ENCODE results near the gene HYLS1.

The HYLS1 gene

DNA sequence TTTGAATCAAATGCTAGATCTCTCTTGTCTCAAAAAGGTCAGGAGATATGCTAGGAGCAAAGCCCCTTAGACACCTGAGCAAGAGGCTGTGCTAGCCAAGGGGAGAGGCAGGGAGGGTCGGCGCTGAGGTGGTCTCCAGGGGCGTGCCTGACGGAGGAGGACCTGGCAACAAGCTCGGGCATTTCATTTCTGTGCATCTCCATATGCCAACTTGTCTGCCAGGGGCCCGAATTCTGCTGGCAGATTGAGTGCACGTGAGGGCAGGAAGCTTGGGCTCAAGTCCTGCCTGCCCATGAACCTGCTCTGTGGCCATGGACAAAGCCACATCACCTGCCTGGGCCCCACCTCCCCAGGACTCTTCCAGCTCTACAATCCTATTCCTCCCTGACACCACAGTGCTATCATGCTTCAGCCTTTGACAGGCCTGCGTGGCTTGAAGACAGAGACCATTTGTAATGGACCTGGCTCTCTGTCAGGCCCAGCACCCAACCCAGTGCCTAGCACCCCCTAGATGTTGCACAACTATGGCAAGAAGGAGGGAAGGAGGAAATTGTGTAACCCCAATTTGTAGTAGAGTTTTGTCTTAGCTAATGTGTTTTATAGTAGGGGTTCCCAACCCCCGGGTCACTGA is 42.1 kb downstream of the HYLS1 start:
- Histone ChIP-seq H3K27me3 (replicated peaks; ENCODE audit: control insufficient read depth, insufficient read depth, low read length) (no peaks in the 10 kb centered on the region; the same call in none of the 2 replicates), H3K4me3 (replicated peaks; ENCODE audit: low read depth, low read length) (no peak overlapping the region), H3K36me3 (ENCODE audit: control insufficient read depth, insufficient read depth, low read length) (no peaks in the 10 kb centered on the region)
- TF ChIP-seq, protein P1, sequence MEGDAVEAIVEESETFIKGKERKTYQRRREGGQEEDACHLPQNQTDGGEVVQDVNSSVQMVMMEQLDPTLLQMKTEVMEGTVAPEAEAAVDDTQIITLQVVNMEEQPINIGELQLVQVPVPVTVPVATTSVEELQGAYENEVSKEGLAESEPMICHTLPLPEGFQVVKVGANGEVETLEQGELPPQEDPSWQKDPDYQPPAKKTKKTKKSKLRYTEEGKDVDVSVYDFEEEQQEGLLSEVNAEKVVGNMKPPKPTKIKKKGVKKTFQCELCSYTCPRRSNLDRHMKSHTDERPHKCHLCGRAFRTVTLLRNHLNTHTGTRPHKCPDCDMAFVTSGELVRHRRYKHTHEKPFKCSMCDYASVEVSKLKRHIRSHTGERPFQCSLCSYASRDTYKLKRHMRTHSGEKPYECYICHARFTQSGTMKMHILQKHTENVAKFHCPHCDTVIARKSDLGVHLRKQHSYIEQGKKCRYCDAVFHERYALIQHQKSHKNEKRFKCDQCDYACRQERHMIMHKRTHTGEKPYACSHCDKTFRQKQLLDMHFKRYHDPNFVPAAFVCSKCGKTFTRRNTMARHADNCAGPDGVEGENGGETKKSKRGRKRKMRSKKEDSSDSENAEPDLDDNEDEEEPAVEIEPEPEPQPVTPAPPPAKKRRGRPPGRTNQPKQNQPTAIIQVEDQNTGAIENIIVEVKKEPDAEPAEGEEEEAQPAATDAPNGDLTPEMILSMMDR (IDR thresholded peaks at IDR 0.05; ENCODE audit: insufficient read depth, low read length, poor library complexity, severe bottlenecking), result no peak
- no peak for DNase-seq (ENCODE audit: extremely low read depth, insufficient read length)

DNA sequence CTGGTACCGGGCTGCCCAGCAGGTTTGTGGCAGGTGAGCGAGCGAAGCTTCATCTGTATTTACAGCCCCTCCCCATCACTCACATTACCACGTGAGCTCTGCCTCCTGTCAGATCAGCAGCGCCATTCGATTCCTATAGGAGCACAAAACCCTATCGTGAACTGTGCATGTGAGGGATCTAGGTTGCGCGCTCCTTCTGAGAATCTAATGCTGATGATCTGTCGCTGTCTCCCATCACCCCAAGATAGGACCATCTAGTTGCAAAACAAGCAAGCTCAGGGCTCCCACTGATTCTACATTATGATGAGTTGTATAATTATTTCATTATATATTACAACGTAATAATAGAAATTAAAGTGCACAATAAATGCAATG is 42.6 kb downstream of the HYLS1 start:
- H3K27me3 ChIP-seq (replicated peaks; ENCODE audit: control insufficient read depth, insufficient read depth, low read length), result no peaks in the 10 kb centered on the region; the same call in none of the 2 replicates
- DNase-seq (ENCODE audit: extremely low read depth, insufficient read length), result no peak

DNA sequence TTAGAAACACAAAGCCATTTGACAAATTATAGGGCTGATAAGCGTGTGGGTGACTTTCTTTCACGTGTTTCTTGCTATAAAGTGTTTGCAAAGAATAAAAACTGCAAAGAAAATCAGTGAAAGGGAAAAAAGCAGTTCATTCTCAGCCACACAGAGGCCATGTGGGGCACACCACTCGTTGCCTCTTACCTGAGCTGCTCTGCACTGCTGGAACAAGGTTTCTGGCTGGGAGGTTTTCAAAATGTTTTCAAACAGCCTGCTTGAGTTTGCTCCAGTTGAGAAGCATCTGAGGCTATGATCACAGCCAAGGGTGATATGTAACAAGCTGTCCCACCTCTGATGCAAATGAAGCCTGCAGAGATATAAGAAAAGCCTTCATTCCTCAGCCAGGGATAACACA is 43.6 kb downstream of the HYLS1 start:
- Histone ChIP-seq H3K27me3 (replicated peaks; ENCODE audit: control insufficient read depth, insufficient read depth, low read length) (no peaks in the 10 kb centered on the region; the same call in none of the 2 replicates), H3K4me3 (replicated peaks; ENCODE audit: low read depth, low read length) (no peak overlapping the region), H3K36me3 (ENCODE audit: control insufficient read depth, insufficient read depth, low read length) (no peaks in the 10 kb centered on the region)
- TF ChIP-seq, protein P1 (IDR thresholded peaks at IDR 0.05; ENCODE audit: insufficient read depth, low read length, poor library complexity, severe bottlenecking), result no peak
- DNase-seq (ENCODE audit: extremely low read depth, insufficient read length), result no peak

More for the DNA sequence above, 42.6 kb downstream of the HYLS1 start:
- TF ChIP-seq, protein P1 (IDR thresholded peaks at IDR 0.05; ENCODE audit: insufficient read depth, low read length, poor library complexity, severe bottlenecking), result no peak
- Histone ChIP-seq H3K4me3 (replicated peaks; ENCODE audit: low read depth, low read length) (no peak overlapping the region), H3K36me3 (ENCODE audit: control insufficient read depth, insufficient read depth, low read length) (no peaks in the 10 kb centered on the region)

DNA sequence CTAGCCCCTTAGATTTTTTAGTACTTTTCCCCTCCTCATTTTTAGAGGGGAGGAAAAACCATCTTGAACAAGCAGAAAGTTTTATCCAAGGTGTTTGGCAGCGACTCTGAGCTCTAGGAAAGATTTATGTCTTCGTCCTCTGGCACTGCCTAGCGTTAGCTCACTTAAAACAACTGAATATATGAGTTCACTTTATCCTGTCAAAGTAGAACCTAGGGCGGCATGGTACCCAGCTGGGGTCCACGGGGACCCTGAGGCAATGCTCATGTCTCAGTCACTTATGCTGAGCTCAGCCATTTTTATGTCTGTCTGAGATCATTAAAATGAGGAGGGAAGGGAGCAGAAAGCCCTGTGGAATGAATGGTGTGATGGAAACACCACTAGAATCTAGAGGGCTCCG is 44.2 kb downstream of the HYLS1 start:
- H3K4me3 ChIP-seq (replicated peaks; ENCODE audit: low read depth, low read length), result no peak overlapping the region
- H3K36me3 ChIP-seq (ENCODE audit: control insufficient read depth, insufficient read depth, low read length), result no peaks in the 10 kb centered on the region
- TF ChIP-seq, protein P1 (IDR thresholded peaks at IDR 0.05; ENCODE audit: insufficient read depth, low read length, poor library complexity, severe bottlenecking), result no peak
- no peak for DNase-seq (ENCODE audit: extremely low read depth, insufficient read length)
- no peaks in the 10 kb centered on the region; the same call in none of the 2 replicates for H3K27me3 ChIP-seq (replicated peaks; ENCODE audit: control insufficient read depth, insufficient read depth, low read length)

DNA sequence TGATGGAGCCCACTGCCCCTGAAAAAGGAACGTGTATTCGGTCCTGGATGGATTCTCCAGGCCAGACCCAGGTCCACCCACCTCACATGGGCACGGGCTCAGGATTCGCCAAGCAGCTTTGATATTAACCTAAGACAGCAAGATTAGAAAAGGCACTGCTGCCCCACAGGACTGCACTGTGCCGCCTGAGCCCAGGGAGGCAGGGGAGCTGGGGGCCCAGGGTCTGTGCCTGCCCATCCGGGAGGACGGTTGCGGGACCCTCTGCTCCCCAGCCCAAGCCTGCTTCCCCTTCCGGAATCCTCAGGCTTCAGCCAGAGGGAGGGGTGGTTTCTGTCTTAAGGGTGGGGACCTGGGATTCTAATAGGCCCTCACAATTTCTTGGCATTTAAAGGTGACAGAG is 44.8 kb downstream of the HYLS1 start:
- Histone ChIP-seq H3K4me3 (replicated peaks; ENCODE audit: low read depth, low read length) (no peak overlapping the region), H3K36me3 (ENCODE audit: control insufficient read depth, insufficient read depth, low read length) (no peaks in the 10 kb centered on the region), H3K27me3 (replicated peaks; ENCODE audit: control insufficient read depth, insufficient read depth, low read length) (no peaks in the 10 kb centered on the region; the same call in none of the 2 replicates)
- DNase-seq (ENCODE audit: extremely low read depth, insufficient read length), result no peak
- TF ChIP-seq, protein P1 (IDR thresholded peaks at IDR 0.05; ENCODE audit: insufficient read depth, low read length, poor library complexity, severe bottlenecking), result no peak
